ENCODE measurements around the gene PI4KB. TPM values are rescaled to one million over a fixed set of nuclear protein-coding genes. Genes with fewer than 3 reads are reported as not detected.

The PI4KB gene
- total and polyA plus RNA-seq, 8 donors, result 54.8 to 84.6 (median 77.4) TPM

- ATAC-seq, result no peak
- no peak for TF ChIP-seq CTCF (IDR thresholded peaks at IDR 0.05)
- DNase-seq, result no peak
- intact Hi-C loops (cut with DNase I), result no loop called here
- Histone ChIP-seq H3K27ac (peak overlapping the region; percentile 65 to 77), H3K36me3 (peaks cover 0 to 90% of the 10 kb centered on the region in 2 donors), H3K4me3 (no peak overlapping the region), H3K9me3 (no peaks in the 10 kb centered on the region), H3K4me1 (peaks cover 23 to 54% of the 10 kb centered on the region in 2 donors), H3K27me3 (no peaks in the 10 kb centered on the region)
These were observed 14.4 kb downstream of the PI4KB start for GRCh38 chr1:151312826-151313225.

GRCh38 chr1:151312411-151312810, 14.8 kb downstream of the PI4KB start:
- DNase-seq (no peak), ATAC-seq (no peak)
- Histone ChIP-seq H3K4me3 (no peak overlapping the region), H3K27ac (peak overlapping the region; percentile 65 to 77), H3K27me3 (no peaks in the 10 kb centered on the region), H3K36me3 (peaks cover 0 to 90% of the 10 kb centered on the region in 2 donors), H3K4me1 (peaks cover 23 to 54% of the 10 kb centered on the region in 2 donors), H3K9me3 (no peaks in the 10 kb centered on the region)
- TF ChIP-seq CTCF (IDR thresholded peaks at IDR 0.05), result no peak
- intact Hi-C loops (cut with DNase I), result no loop called here

- Histone ChIP-seq H3K27me3 (no peaks in the 10 kb centered on the region), H3K4me3 (no peak overlapping the region), H3K36me3 (peaks cover 4 to 91% of the 10 kb centered on the region in 2 donors), H3K9me3 (no peaks in the 10 kb centered on the region), H3K27ac (peak overlapping the region; percentile 65 to 77), H3K4me1 (peaks cover 23 to 54% of the 10 kb centered on the region in 2 donors)
- intact Hi-C loops (cut with DNase I), result no loop called here
- peak; percentile 94 for ATAC-seq
- TF ChIP-seq CTCF (IDR thresholded peaks at IDR 0.05), result peak in 1 of 2 donors; percentile 16
- peak in 1 of 4 donors; percentile 81 for DNase-seq
These were observed 15.5 kb downstream of the PI4KB start for GRCh38 chr1:151311589-151312331.

- H3K36me3 ChIP-seq, result peaks cover 4 to 91% of the 10 kb centered on the region in 2 donors
- no peak for DNase-seq
- H3K27ac ChIP-seq, result peak overlapping the region; percentile 65 to 77
- TF ChIP-seq CTCF (IDR thresholded peaks at IDR 0.05), result no peak
- intact Hi-C loops (cut with DNase I), result no loop called here
- H3K9me3 ChIP-seq, result no peaks in the 10 kb centered on the region
- no peaks in the 10 kb centered on the region for H3K27me3 ChIP-seq
- no peak overlapping the region for H3K4me3 ChIP-seq
- ATAC-seq, result peak; percentile 3
- peaks cover 23 to 54% of the 10 kb centered on the region in 2 donors for H3K4me1 ChIP-seq
These were observed 16.2 kb downstream of the PI4KB start for GRCh38 chr1:151311011-151311410.

- Histone ChIP-seq H3K36me3 (peaks cover 11 to 91% of the 10 kb centered on the region in 2 donors), H3K4me3 (no peak overlapping the region), H3K27me3 (no peaks in the 10 kb centered on the region), H3K4me1 (peaks cover 23 to 54% of the 10 kb centered on the region in 2 donors), H3K27ac (peak overlapping the region; percentile 60 to 77), H3K9me3 (no peaks in the 10 kb centered on the region)
- intact Hi-C loops (cut with DNase I), result no loop called here
- DNase-seq (peak in 1 of 4 donors; percentile 51), ATAC-seq (peak; percentile 33)
- TF ChIP-seq CTCF (IDR thresholded peaks at IDR 0.05), result no peak
These were observed 17.3 kb downstream of the PI4KB start for GRCh38 chr1:151309811-151310323.

Measured in left lung (tissue), 10 donors.